Sigmoid colon (tissue), 7 donors: ENCODE data around the gene CASKIN1. TPM values are rescaled to one million over a fixed set of nuclear protein-coding genes. Genes with fewer than 3 reads are reported as not detected.

Source experiments
- DNase-seq: peaks from one replicate; pipeline ENCODE4 v3.0.0-alpha.2; 2019
- H3K27ac ChIP-seq, 4 donors: fragments of 200-600 bp; sonication (generic); one replicate each; pipeline ENCODE4 v1.5.1; 2016 to 2019; ENCODE audit warnings: mild to moderate bottlenecking in 1 of 4
- H3K27me3 ChIP-seq, 3 donors: fragments of 200-600 bp; sonication (generic); one replicate each; pipeline ENCODE4 v1.5.1; 2019; ENCODE audit warnings: mild to moderate bottlenecking in 1 of 3
- H3K36me3 ChIP-seq, 4 donors: fragments of 200-600 bp; sonication (generic); one replicate each; pipeline ENCODE4 v1.5.1; 2016 to 2019
- H3K4me1 ChIP-seq, 4 donors: fragments of 200-600 bp; sonication (generic); one replicate each; pipeline ENCODE4 v1.5.1; 2017 to 2019
- H3K4me3 ChIP-seq, 4 donors: fragments of 200-600 bp; sonication (generic); one replicate each; pipeline ENCODE4 v1.5.1; 2017 to 2019; ENCODE audit warnings: mild to moderate bottlenecking in 2 of 4, moderate library complexity in 1 of 4
- H3K9me3 ChIP-seq, 4 donors: fragments of 200-600 bp in 3 of 4; sonication (generic) in 3 of 4; one replicate each; pipeline versions ENCODE4 v1.5.1 to v1.6.1; 2013 to 2019
- CTCF ChIP-seq, 4 experiments: fragments of 450-650 bp in 3 of 4; fragments of 200-600 bp in 1 of 4; IDR thresholded peaks; one replicate each; pipeline ENCODE4 v1.5.1; 2016 to 2019; ENCODE audit warnings: antibody characterized with exemption in 4 of 4, mild to moderate bottlenecking in 3 of 4, moderate library complexity in 2 of 4
- EP300 ChIP-seq, 4 donors: sonication (generic); formaldehyde crosslinking; IDR thresholded peaks; one replicate each; pipeline ENCODE4 v1.6.1; 2017; ENCODE audit warnings: antibody characterized with exemption in 4 of 4
- POLR2A ChIP-seq, 2 donors: fragments of 450-650 bp; IDR thresholded peaks; one replicate each; pipeline ENCODE4 v1.6.1; 2016; ENCODE audit warnings: antibody characterized with exemption in 2 of 2, mild to moderate bottlenecking in 2 of 2, moderate library complexity in 2 of 2
- POLR2AphosphoS5 ChIP-seq, 4 donors: sonication (generic); formaldehyde crosslinking; IDR thresholded peaks; one replicate each; pipeline ENCODE4 v1.6.1; 2017; ENCODE audit warnings: antibody characterized with exemption in 4 of 4
- WGBS, 2 donors: extraction: QIAGEN DNeasy Blood & Tissue Kit; methylation state at CpG; one replicate each; pipeline ENCODE4 v1.1.7; 2013; 5-methylcytosine and 5-hydroxymethylcytosine counted together
- intact Hi-C: fragments of 100-400 bp; cut with DNase I; formaldehyde crosslinking; loops from one replicate; pipeline ENCODE4 v1.15.1; 2023
- polyA plus RNA-seq, 3 donors: library from polyadenylated mRNA; stranded (reverse); fragments of 200-250 nt; gene quantifications; one replicate each; pipeline ENCODE4 v1.2.3, GENCODE V29; 2013
- total RNA-seq, 4 donors: library from RNA; depleted of rRNA; stranded (reverse); fragments of >200 nt; gene quantifications; one replicate each; pipeline ENCODE4 v1.1.0, GENCODE V29; 2016
- donor health status: healthy with polysubstance abuse.
- donor health status: Bipolar disorder and iron deficiency.
- donor health status: healthy.

Gene CASKIN1
- total and polyA plus RNA-seq, 7 donors: under 0.01 to 0.55 (median 0.31) TPM; not detected in 1

- TF ChIP-seq CTCF (IDR thresholded peaks at IDR 0.05): no peak
- no peak for TF ChIP-seq EP300 (IDR thresholded peaks at IDR 0.05)
- no peak for TF ChIP-seq POLR2AphosphoS5 (IDR thresholded peaks at IDR 0.05)
- no peak for TF ChIP-seq POLR2A (IDR thresholded peaks at IDR 0.05)
- WGBS, 2 donors: 1 to 2% methylated on average over 23 of the region's 23 CpGs
- no peaks in the 10 kb centered on the region for H3K9me3 ChIP-seq
- peaks cover 0 to 8% (median 2%) of the 10 kb centered on the region in 4 donors for H3K36me3 ChIP-seq
- intact Hi-C loops: loop anchor here (2.0 kb wide), 1 partner anchor 68 kb away; the partner anchor contains the start of gene E4F1
- no peak for DNase-seq
- no peaks in the 10 kb centered on the region for H3K27me3 ChIP-seq
- H3K4me3 ChIP-seq: peak overlapping the region; percentile 50 to 80 (median 68)
- peaks cover 0 to 90% (median 81%) of the 10 kb centered on the region in 4 donors for H3K4me1 ChIP-seq
- peak overlapping the region; percentile 76 to 88 (median 84) for H3K27ac ChIP-seq
Measured at GRCh38 chr16:2154533-2155090, 41.8 kb downstream of the CASKIN1 start.

GRCh38 chr16:2152695-2153506 is 43.5 kb downstream of the CASKIN1 start:
- WGBS, 2 donors: 9 to 40% methylated on average over 25 of the region's 25 CpGs
- TF ChIP-seq EP300 (IDR thresholded peaks at IDR 0.05) (no peak), POLR2AphosphoS5 (IDR thresholded peaks at IDR 0.05) (no peak), POLR2A (IDR thresholded peaks at IDR 0.05) (no peak), CTCF (IDR thresholded peaks at IDR 0.05) (no peak)
- Histone ChIP-seq H3K27me3 (no peaks in the 10 kb centered on the region), H3K4me3 (peak overlapping the region; percentile 30 to 80 (median 64)), H3K36me3 (peaks cover 0 to 8% (median 2%) of the 10 kb centered on the region in 4 donors), H3K27ac (peak overlapping the region; percentile 76 to 88 (median 84)), H3K4me1 (peaks cover 0 to 88% (median 79%) of the 10 kb centered on the region in 4 donors), H3K9me3 (no peaks in the 10 kb centered on the region)
- intact Hi-C loops: loop anchor here (2.0 kb wide), 2 partner anchors 14 to 130 kb away; no protein-coding TSS in a partner anchor
- DNase-seq: no peak

DNA sequence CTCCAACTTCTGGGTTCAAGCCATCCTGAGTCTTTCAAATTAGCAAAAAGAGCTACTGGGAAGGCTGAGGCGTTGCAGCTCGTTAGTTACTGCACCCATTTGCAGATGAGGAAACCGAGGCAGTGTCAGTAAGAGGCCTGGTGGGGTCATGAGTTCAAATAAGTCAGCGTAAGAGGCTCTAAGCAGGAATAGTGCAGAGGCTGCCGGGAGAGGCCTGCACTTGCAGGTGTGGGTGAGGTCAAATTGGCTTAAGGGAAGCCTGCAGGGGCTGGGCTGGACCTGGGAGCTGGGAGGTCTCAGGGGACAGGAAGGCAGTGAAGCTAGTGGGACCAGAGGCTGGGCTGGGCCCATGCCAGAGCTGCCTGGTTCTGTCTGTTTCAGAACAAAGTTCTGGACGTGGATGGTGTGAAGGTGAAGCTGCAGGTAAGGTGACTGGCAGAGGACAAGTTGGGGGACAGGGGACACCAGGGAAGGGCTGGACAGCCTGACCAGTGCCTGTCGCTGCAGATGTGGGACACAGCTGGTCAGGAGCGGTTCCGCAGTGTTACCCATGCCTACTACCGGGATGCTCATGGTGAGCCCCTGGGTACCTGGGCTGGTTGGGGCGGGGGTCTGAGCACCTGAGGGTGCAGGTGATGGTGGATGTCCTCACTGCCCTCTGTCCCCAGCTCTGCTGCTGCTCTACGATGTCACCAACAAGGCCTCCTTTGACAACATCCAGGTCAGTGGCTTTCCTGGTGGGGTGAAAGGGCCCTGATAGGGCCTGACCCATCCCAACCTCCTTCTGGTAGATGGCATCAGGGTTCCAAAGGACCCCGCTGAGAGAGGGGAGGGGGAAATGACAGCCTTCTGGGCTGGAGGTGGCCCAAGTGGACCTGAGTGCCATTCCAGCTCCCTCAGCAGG is 45.0 kb downstream of the CASKIN1 start:
- Histone ChIP-seq H3K27me3 (no peaks in the 10 kb centered on the region), H3K4me3 (no peak overlapping the region), H3K9me3 (no peaks in the 10 kb centered on the region), H3K27ac (peak overlapping the region in 3 of 4 donors; percentile 82 to 88 (median 87)), H3K36me3 (peaks cover 0 to 8% (median 2%) of the 10 kb centered on the region in 4 donors), H3K4me1 (peaks cover 0 to 77% (median 69%) of the 10 kb centered on the region in 4 donors)
- DNase-seq: no peak
- 56 to 74% methylated on average over 13 of the region's 13 CpGs for WGBS, 2 donors
- intact Hi-C loops: loop anchor here (2.0 kb wide), 2 partner anchors 13 to 129 kb away; no protein-coding TSS in a partner anchor
- no peak for TF ChIP-seq CTCF (IDR thresholded peaks at IDR 0.05)

DNA sequence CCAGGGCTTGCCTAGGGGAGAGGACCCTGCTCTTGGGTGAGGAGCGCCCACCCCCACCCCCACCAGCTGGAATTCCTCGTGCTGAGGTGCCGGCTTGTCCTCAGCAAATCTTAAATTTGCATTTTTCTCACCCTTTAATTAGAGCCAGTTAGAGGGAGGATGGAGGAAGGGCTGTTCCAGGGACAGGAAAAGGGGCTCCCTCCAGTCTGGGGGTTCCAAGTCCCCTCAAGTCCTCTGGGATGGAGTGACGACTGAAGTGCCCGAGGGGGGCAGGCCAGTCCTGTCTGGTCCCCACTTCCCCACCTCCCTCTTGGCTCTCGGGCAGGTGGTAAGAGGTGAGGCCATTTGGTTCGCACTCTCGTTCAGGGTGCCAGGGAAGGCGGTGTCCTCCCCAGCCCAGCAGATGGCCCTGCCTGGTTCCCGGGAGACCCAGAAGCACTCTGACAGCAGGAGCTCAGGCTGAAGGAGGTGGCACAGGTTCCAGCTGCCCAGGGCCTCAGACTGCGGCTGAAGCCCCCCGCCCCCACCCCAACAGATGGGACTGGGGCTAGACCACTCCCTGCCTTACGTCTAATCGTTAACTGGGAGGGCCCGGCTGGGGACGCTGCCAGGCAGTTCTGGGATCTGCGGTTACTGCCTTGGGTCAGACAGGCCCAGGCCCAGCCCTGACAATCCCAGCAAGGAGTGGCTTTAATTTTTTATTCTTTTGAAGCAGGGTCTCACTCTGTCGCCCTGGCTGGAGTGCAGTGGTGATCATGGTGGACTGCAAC is 45.8 kb downstream of the CASKIN1 start:
- H3K4me1 ChIP-seq: peaks cover 0 to 72% (median 66%) of the 10 kb centered on the region in 4 donors
- TF ChIP-seq POLR2A (IDR thresholded peaks at IDR 0.05): no peak
- intact Hi-C loops: no loop called here
- no peak overlapping the region for H3K27ac ChIP-seq
- no peaks in the 10 kb centered on the region for H3K27me3 ChIP-seq
- peaks cover 0 to 8% (median 2%) of the 10 kb centered on the region in 4 donors for H3K36me3 ChIP-seq
- DNase-seq: no peak
- H3K4me3 ChIP-seq: no peak overlapping the region
- WGBS, 2 donors: 23 to 59% methylated on average over 18 of the region's 18 CpGs
- H3K9me3 ChIP-seq: no peaks in the 10 kb centered on the region
